ENCODE measurements around the gene AHNAK2.

The AHNAK2 gene

DNA sequence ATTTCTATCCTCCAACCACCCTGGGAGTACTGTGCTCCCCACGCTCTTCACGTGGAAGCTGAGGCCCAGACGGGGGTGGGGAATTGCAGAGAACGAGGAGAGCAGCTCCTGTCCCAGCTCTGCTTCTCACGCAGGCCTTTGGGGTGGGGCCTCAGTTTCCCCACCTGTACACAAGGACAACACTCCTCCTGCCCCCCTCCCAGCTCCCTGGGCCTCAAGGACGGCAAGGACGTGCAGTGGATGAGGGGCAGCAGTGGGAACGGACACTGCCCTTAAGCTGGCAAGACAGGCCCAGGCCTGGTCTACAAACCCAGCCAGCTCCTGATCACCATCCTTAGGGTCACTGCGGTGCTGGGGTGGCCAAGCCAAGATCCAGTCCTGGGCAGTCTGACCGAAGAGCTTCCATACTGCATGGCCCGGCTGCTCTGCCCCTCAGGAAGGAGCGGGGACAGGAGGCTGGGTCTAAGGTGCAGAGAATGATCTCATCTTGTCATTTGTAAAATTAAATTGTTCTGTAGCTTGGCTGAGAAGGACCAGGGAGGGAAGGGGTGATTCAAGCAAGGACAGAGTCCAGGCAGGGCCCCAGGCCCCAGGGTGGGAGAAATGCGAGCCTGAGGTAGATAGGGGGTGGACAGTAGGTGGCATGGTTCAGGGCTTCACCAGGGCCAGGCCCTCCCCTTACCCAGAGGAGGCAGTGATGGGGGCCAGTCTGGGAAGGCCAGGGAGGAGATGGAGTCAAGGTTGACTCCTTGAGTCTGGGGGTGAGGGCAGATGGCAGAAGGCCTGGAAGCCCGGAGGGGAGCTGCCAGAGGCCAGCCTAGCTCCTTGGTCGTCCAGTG is 6.1 kb upstream of the AHNAK2 start:
- no peak for DNase-seq

DNA sequence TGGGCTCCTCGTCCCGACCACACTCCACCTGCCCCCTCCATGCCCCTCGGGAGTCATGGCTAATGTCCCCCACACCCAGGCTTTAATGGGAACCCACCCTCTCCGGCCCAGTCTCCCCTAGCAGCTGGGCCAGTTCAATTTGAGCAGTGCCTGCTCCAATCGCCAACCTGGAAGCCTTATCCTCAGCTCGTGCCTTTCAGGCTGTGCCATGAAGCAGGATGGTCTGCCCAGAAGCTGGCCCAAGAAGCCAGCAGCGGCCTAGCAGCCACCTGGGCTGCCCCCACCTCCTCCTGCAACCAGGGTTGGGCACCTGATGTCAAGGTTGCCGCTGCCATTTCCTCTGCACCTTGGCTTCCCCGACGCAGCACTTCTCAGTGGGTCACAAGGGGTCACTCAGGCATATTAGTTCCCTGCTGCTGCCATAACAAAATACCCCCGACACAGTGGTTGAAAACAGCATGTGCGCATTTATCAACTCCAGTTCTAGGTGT is 5.1 kb upstream of the AHNAK2 start:
- no peak for DNase-seq

DNA sequence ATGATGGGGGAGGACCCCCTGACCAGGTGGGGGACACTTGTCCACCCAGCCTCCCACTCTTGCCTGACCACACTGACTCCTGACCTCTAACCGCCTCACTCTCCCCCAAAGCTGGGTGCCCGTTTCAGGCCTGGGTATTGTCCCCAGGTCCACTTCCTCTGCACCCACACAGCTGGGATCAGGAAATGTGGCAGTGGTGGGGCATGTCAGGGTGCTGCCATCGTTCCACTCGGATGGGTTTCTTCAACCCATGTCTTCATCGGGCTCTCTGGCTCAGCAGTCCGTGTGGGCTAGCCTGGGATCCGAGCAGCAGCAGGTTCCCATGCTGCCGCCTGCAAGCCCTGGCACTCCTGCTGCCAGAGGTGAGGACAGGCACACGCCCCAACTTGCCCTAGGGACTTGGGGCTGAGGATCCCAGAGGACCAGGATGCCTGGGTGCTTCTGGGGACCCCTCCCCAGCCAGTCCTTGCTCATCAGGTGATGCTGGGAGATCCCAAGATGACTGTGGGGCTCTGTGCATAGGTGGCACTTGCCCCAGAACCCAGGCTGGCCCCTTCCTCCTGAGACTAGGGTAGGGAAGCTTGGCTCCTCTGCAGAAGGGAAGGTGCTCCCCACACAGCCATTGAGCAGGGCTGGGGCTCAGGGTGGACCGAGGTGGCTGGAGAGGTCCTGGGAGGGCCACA is 4.5 kb upstream of the AHNAK2 start:
- DNase-seq, result no peak

DNA sequence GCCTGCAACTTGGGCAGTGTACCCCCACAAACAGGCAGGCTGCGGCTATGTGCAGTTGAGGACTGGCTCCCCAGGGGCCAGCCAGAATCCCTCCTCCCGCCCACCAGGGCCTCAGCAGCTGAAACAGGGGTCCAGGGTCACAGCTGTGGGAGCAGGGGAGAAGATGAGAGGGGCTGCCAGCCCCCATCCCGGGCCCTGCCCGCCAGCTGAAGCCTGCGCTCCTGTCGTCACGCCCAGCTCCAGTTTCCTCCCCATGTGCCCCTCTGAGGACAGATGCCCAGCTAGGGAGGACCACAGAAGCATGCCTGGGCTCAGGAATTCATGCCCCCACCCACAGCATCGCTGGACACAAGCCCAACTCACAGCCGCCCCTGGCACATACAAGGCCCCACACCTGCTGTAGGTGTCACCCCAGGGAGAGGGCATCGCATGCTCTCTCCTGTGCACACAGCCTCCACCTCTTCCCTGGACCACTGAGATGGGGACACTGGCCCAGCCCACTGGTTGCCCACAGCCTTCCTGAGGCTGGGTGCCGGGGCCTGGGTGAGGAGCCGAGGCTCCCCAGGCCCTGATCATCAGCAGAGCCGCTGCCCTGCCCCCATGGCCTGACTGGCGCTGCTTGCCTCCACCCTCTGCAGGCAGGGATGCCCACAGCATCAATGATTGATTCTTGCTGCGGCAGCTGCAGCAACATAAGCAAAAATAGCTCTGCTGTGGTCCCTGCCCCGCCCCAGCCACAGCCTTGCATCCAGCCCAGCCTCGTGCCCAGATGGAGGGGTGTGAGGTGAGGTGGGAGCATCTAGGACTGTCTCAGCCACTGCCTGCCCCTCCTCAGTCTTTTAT is 3.7 kb upstream of the AHNAK2 start:
- no peak for DNase-seq

DNA sequence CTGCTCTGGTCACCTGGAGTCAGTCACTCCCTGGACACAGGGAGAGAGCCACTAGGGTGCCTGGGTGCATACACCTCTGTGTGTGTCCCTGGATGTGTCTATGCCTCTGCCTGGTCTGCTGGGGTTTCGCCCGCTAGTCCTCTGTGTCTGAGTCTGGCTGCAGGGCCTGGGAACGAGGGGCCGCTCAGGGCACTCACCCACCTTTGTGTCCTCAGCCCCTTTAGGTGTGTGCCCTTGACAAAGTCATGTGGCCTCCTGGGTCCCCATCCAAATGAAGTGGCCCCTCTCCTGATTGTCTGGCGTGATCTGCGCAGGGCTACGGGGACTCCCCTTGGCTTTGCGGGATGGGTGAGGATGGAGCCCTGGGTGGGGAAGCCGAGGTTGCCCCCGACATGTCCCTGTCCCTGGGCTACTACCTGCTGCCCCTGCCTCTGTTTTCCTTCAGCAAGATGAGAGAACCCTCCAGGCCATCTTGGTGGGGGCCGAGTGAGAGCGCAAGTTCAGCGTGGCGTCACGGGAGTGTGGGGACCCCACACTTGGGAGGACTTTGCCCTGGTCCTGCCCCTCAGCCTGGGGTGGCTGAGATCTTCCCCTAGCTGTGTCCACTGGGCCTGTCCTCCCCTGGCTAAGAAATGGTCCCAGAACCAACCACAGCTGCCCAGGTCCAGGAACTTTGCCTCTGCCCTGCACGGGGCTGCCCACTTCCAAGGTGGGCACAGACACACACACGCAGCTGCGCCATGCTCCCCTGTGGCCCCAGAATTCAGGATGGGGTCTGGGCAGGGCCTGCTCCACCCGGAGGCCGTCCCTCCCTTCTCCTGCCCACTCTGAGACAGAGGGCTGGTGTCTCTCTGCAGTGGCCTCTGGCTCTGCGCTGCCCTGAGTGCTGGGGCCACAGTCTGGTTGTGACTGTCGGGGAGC is 2.7 kb upstream of the AHNAK2 start:
- DNase-seq, result no peak

DNA sequence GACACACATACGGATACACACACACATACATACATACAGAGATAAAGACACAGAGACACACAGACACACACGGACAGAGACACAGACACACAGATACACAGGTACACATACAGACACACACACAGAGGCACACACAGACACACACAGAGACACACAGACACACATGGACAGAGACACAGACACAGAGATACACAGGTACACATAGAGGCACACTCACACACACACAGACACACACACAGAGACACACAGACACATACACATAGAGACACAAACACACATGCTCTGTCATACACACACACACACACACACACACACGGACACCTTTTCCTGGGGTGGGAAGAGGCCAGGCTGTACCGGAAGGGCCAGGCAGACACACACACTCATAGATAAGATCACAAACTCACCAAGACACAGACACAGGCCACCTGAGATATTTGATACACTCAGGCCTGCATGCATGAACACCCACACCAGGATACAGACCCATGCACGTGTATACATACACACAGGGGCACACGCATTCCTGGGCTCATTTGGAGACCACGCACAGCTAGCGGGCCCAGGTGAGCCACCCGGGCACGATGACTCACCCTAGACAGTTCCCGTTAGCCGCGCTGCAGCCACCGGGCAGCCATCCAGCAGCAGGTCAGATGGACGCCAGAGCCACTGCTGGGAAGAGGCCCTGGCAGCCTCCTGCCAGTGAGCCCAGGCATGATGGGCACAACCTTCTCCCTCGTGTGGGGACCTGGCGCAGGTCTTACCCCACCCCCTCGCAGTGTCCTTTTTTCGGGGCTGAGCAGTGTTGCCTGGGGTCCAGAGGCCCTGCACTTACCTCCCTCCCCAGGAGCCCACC is 1.8 kb upstream of the AHNAK2 start:
- no peak for DNase-seq

DNA sequence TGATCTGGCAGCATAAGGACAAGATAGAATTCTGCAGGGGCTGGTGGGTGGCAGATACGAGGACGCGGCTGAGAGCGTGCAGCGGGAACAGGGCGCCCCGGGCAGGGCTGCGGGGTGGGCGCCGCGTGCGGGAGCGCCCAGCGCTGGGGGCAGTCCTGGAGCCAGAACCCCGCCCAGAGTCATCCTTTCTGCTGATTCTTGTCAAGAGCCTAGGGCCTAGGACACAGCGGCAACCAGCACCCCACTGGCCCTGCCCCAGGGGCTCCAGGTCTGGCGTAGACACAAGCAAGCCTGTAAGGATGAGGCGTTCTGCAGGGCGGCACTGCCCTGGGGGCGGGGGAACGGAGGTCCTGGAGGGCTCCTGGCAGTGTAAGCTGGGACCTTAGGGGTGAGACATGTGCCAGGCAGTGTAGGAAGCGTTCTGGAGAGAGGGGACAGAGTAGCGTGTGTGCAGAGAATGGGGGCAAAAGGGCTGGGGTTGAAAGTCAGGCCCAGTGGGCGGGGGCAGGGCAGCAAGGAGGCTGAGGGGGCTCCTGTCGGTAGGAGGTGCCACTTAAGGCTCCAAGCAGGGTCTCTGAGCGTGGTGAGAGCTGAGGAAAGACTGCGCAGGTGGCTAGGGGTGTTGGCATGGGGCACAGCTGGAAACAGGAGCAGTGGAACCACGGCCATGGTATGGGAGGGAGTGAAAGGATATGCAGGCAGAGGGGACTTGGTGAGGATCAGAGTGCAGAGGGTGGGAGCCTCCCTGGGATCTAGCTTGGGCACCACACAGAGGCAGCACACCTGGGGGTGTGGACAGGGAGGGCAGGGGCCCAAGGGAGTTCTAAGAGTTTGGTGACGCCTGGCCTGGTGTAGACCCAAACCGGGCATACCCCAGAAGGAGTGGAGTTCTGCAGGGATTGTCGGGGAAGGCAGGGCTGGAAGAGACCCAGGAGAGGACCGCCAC is 845 bp upstream of the AHNAK2 start:
- no peak for DNase-seq

DNA sequence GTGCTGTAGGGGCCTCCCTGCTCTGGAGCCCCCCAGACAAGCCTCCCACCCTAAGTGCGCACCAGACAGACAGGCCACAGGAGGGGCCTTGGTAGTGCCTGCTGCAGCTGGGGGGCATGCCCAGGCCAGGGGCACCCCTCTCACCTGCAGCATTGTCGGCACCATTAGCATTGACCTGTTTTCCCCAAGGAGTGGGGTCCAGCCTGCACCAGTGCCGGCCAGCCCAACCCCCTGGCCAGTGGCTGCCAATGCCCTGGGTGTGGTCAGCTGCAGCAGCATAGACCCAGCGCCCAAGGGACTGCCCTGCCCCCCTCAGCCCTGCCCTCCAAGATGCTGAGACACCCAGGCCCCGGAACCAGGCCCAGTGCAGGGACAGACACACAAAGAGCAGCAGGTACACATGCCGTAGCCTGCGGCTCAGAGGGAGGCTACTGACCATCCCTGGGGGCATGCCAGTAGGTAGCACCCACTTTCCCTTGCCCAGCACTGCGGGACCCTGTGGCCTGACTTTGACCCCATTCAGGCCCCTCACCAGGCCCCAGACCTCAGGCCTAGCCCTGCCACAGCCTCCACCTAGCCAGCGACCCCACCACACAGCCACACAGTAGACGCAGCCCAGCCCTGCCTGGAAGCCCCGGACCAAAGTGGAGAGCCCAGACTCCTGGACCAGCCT is 1.0 kb downstream of the AHNAK2 start:
- no peak for DNase-seq

DNA sequence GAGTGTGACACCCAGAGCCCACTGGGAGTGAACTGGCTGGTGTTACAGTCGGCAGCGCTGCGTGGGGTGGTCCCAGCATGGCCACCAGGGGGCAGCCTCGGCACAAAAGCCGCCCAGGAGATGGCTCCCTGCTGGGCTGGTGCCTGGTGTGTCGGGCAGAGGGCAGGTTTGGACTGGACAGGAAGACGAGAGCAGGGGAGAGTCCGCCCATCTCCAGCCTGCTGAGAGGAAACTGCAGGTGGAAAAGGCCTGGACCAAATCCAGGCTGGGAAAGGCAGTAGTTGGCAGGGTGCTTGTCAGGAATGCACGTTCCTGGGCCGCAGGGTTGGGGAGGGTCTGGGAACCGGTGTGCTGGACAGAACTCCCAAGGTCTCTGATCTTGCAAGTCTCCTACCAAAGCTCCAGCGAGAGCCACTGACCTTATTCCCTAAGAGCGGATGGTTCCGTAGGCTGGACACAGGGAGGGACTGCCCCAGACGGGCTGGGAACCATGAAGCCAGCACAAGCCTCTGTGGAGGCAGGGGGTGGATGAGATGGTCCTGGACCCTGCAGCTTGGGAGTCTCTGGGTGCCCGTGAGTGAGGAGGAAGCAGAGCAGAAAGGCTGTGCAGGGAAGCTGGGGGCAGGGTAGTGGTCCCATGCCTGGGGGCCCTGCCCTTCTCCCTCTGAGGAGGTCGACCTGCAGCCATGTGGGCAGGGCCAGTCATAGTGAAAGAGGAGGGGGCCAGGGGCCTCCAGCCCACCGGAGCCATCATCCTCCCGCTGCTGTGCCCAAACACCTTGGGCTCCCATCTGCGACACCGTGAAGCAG is 1.8 kb downstream of the AHNAK2 start:
- DNase-seq, result peak; percentile 91

DNA sequence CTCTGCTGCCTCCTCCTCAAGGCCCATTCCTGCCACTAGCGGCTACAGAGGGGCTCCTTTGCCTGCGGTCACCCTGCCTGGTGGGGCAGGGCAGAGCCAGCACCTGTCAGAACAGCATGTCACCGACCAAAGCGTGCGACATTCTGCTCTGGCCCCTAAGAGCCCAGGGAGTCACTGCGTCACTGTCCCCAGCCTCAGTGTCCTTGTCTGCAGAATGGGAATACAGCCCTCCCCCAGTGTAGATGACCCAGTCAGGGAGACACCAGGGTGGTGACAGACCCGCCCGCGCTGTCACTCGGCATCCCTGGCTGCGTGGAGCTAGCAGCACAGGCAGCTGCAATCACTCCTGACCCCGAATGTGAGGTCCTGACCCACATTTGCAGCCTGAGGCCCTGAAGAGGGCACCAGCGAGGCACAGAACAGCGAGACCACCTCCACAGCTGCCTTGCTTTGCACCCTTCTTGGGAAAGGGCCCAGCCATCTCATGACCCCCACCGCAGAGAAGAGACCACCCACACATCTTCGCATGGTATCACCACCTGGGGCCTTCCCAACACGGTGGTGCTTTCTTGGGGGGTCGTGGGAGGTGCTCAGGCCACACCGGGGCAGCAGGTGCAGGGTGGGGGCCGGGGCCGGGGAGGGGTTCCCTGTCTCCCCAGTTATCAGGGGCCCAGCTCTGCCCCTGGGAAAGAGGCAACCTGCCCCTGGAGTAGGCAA is 2.5 kb downstream of the AHNAK2 start:
- DNase-seq, result no peak

DNA sequence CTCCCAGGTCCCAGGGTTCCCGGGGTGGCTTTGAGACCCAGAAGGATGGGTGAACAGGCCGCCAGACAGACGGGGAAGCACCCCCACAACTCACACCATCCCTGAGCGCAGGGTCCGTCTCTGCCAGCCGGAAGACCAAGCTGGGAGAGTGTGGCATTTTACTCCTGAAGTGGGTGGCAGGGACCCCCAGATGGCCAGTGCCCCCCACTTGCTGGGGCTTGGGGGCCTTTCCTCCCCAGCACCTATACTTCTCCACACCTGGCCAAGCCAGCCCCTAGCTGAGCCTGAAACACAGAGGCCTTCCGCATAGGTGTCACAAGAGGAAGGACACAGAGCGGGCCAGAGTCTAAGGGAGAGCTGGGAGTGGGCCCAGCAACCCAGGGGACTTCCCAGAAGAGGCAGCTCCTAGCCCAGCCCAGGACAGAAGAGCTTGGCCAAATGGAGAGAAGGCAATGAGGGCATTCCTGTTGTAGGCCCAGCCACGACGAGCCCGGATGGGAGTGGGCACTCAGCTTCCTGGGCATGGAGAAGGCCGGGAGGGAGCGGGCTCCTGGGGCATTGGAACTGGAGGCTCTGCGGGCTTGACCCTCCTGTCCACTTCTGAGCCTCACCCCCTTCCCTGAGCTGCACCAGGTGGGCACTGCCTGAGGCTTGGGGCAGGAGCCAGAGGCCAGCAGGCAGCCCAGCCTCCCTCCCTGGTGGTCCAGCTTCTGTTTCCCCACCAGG is 3.3 kb downstream of the AHNAK2 start:
- no peak for DNase-seq

DNA sequence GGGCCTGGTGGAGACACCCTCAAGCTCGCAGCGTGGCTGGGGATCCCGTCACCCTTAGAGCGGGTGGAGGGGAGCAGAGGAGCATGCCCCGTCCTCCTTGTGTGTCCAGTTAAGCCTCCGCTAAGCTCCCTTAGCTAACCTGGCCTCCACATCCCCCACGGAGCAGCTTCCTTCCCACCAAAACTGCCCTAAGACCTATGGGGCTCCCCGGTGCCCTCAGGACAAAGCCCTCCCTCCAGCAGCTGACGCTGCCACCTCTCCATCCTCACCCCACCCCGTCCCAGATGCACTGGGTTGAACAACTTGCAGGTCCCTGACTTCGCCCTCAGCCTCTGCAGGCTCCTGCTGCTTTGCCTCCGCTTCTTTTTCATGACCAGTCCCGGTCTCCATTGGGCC is 4.0 kb downstream of the AHNAK2 start:
- DNase-seq, result no peak

DNA sequence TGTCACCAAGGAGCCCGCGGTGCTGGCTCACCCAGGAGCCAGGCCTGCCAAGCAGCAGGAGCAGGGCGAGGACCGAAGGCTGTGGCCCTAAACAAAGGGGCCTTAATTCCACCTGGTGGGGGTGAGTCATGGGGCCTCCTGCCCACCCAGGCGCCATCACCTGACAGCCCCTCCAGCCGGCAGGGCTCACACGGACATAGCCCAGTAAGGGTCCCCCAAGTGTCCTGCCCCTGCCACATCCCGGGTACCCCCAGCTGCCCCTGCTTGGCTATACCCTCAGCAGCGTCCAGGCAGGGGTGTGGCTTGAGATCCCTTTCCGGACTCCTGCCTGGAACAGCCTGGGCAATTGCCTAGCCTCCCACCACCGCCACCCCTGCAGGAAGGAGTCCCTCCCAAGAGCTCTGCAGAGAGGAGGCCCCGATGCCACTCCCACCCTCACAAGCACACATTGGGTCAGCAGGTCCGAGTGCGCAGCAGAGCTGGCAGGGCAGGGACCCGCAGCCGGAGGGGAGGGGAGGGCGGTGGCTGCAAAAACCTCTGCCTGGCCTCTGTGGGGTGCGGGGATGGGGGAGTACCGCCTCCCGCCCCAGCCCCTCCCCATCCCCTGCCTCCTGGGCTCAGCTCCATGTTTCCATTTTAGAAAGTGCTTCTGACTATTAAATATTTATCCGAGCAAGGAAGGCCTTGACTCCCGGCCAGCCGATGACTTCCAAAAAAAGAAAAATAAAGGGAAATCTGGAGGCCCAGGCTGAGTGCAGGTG is 4.6 kb downstream of the AHNAK2 start:
- DNase-seq, result no peak

DNA sequence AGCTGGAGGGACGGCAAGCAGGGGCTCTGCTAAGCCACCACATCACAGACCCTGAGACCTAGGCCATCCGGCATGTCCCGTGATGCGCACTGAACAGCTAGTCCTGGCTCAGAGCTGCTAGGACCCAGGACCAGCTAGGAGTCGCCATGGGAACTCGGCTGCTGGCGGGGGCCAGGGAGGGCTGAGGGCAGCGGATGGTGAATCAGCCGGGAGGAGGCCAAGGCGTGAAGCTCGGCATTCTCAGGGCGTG is 5.1 kb downstream of the AHNAK2 start:
- DNase-seq, result no peak

DNA sequence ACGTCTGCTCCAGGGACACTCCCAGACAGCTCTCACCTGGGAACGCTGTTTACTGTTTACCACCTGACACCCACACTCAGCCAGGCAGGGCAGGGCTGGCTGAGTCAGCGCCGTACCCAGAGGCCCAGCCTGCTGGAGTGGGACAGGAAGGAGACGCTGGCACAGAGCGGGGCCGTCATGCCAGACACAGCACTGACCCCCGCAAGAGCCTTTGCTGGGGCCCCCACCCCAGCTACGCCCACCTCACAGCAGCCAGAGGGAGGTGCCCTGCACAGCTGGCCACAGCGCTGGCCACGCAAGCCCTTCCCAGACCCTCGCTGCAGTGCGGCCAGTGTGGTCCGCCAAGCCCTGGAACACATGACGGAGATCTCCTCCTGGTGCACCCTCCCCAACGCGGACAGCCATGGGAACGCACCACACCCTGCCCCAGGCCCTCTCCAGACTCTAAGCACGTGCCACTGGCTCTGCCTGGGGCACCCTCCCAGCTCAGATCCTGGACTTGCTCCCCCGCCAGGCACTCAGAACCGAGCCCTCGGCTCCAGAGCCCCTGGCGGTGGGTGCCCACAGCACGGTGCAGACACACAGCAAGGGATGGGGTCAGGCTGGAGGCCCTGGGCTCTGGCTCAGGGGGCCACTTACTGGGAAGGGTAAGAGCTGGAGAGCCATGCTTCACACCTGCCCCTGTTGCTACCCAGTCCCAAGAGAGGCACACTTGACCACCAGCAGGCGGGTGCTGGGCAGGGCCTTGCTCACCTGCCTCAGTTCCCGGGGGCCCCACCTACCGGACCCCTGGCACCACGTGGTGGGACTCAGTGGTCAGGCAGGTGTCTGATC is 5.7 kb downstream of the AHNAK2 start:
- DNase-seq, result no peak
